H9 (cell line): ENCODE data around the gene HIBCH. TPM values are rescaled to one million over a fixed set of nuclear protein-coding genes. Genes with fewer than 3 reads are reported as not detected.

Experiments used
- DNase-seq: peaks from one replicate; pipeline ENCODE4 v3.0.0-alpha.2; 2017
- H2AFZ ChIP-seq: one replicate; pipeline ENCODE4 v1.6.1; 2013; ENCODE audit warnings: mild to moderate bottlenecking, low read length, control low read depth, moderate library complexity
- H2AK5ac ChIP-seq: 2 replicates; pipeline ENCODE4 v1.6.1; 2013; ENCODE audit warnings: low read length, control low read depth, mixed read lengths; ENCODE audit not compliant: insufficient read length
- H2BK120ac ChIP-seq: one replicate; pipeline ENCODE4 v1.6.1; 2013; ENCODE audit warnings: low read depth, mild to moderate bottlenecking, low read length, control low read depth, inconsistent platforms; ENCODE audit not compliant: poor library complexity, severe bottlenecking
- H2BK12ac ChIP-seq: 2 replicates; pipeline ENCODE4 v1.6.1; 2013; ENCODE audit warnings: low read length, control low read depth, mixed read lengths, low read depth; ENCODE audit not compliant: insufficient read length
- H2BK15ac ChIP-seq: 2 replicates; pipeline ENCODE4 v1.6.1; 2013; ENCODE audit warnings: low read depth, low read length, control low read depth
- H2BK20ac ChIP-seq: one replicate; pipeline ENCODE4 v1.6.1; 2013; ENCODE audit warnings: low read depth, mild to moderate bottlenecking, low read length, control low read depth, inconsistent platforms; ENCODE audit not compliant: poor library complexity, severe bottlenecking
- H2BK5ac ChIP-seq: 2 replicates; pipeline ENCODE4 v1.6.1; 2013; ENCODE audit warnings: low read length, control low read depth, mixed read lengths; ENCODE audit not compliant: insufficient read length
- H3K14ac ChIP-seq: 2 replicates; pipeline ENCODE4 v1.6.1; 2013; ENCODE audit warnings: low read length, control low read depth; ENCODE audit not compliant: insufficient read depth
- H3K18ac ChIP-seq: 2 replicates; pipeline ENCODE4 v1.6.1; 2013; ENCODE audit warnings: low read depth, mild to moderate bottlenecking, mixed read lengths, low read length, control low read depth; ENCODE audit not compliant: insufficient read length
- H3K23ac ChIP-seq: 2 replicates; pipeline ENCODE4 v1.6.1; 2013; ENCODE audit warnings: low read length, control low read depth, mixed read lengths, low read depth; ENCODE audit not compliant: insufficient read length
- H3K23me2 ChIP-seq: 2 replicates; pipeline ENCODE4 v1.6.1; 2013; ENCODE audit warnings: low read depth, mild to moderate bottlenecking, mixed read lengths, low read length, control low read depth; ENCODE audit not compliant: insufficient read length, poor library complexity, severe bottlenecking
- H3K27ac ChIP-seq: 2 replicates; pipeline ENCODE4 v1.5.1; 2013; ENCODE audit warnings: low read length, control low read depth, mixed read lengths, low read depth; ENCODE audit not compliant: insufficient read length
- H3K27me3 ChIP-seq: 2 replicates; pipeline ENCODE4 v1.6.1; 2013; ENCODE audit warnings: low read length, control low read depth, inconsistent platforms; ENCODE audit not compliant: insufficient read depth
- H3K4ac ChIP-seq: 2 replicates; pipeline ENCODE4 v1.6.1; 2013; ENCODE audit warnings: low read depth, mild to moderate bottlenecking, control low read depth, inconsistent platforms, low read length, moderate library complexity
- H3K4me1 ChIP-seq: 2 replicates; pipeline ENCODE4 v1.6.1; 2013; ENCODE audit warnings: low read length, control low read depth, inconsistent platforms; ENCODE audit not compliant: insufficient read depth
- H3K4me2 ChIP-seq: 2 replicates; pipeline ENCODE4 v1.6.1; 2013; ENCODE audit warnings: low read length, control low read depth, mixed read lengths; ENCODE audit not compliant: insufficient read length, insufficient read depth
- H3K56ac ChIP-seq: 2 replicates; pipeline ENCODE4 v1.6.1; 2013; ENCODE audit warnings: low read depth, mild to moderate bottlenecking, mixed read lengths, low read length, control low read depth; ENCODE audit not compliant: insufficient read length
- H3K79me1 ChIP-seq: 2 replicates; pipeline ENCODE4 v1.6.1; 2013; ENCODE audit warnings: low read depth, mild to moderate bottlenecking, moderate library complexity, low read length, control low read depth, inconsistent platforms; ENCODE audit not compliant: insufficient read depth, poor library complexity, severe bottlenecking
- H3K79me2 ChIP-seq: 2 replicates; pipeline ENCODE4 v1.6.1; 2013; ENCODE audit warnings: low read length, control low read depth, inconsistent platforms; ENCODE audit not compliant: insufficient read depth
- H3K9ac ChIP-seq: 2 replicates; pipeline ENCODE4 v1.6.1; 2013; ENCODE audit warnings: low read length, control low read depth, mixed read lengths; ENCODE audit not compliant: insufficient read length; ENCODE audit errors: extremely low read depth
- H3K9me3 ChIP-seq: one replicate; pipeline ENCODE4 v1.6.1; 2013; ENCODE audit warnings: low read depth, low read length, inconsistent platforms; ENCODE audit not compliant: control insufficient read depth
- H3T11ph ChIP-seq: one replicate; pipeline ENCODE4 v1.6.1; 2013; ENCODE audit warnings: mild to moderate bottlenecking, low read length, control low read depth, inconsistent platforms
- H4K20me1 ChIP-seq: one replicate; pipeline ENCODE4 v1.6.1; 2013; ENCODE audit not compliant: control insufficient read depth, insufficient read length, insufficient read depth
- H4K5ac ChIP-seq: 2 replicates; pipeline ENCODE4 v1.6.1; 2013; ENCODE audit warnings: low read depth, mild to moderate bottlenecking, mixed read lengths, low read length, control low read depth; ENCODE audit not compliant: insufficient read length
- H4K8ac ChIP-seq: replicated peaks from 2 replicates; pipeline ENCODE4 v1.6.1; 2013; ENCODE audit warnings: low read length, control low read depth, mixed read lengths, low read depth; ENCODE audit not compliant: insufficient read length
- H4K91ac ChIP-seq: 2 replicates; pipeline ENCODE4 v1.6.1; 2013; ENCODE audit warnings: low read depth, mild to moderate bottlenecking, moderate library complexity, mixed read lengths, low read length, control low read depth; ENCODE audit not compliant: insufficient read length
- H3K27ac Mint-ChIP-seq, 3 experiments: 2 replicates in 2 of 3; 3 replicates in 1 of 3; pipeline ENCODE4 v1.8.0; 2020 to 2021; ENCODE audit warnings: mixed read lengths in 3 of 3, mild to moderate bottlenecking in 1 of 3, moderate library complexity in 1 of 3
- H3K27me3 Mint-ChIP-seq: 2 replicates; pipeline ENCODE4 v1.8.0; 2021; ENCODE audit warnings: low read depth, mild to moderate bottlenecking, moderate library complexity, mixed read lengths
- H3K36me3 Mint-ChIP-seq, 3 experiments: 2 replicates in 2 of 3; 3 replicates in 1 of 3; pipeline ENCODE4 v1.8.0; 2020 to 2021; ENCODE audit warnings: low read depth in 3 of 3, mixed read lengths in 3 of 3; ENCODE audit not compliant: insufficient read depth in 1 of 3
- H3K4me1 Mint-ChIP-seq, 2 experiments: 2 replicates each; pipeline ENCODE4 v1.8.0; 2020; ENCODE audit warnings: mixed read lengths in 2 of 2
- H3K4me3 Mint-ChIP-seq, 2 experiments: 2 replicates in 1 of 2; 3 replicates in 1 of 2; pipeline ENCODE4 v1.8.0; 2020 to 2021; ENCODE audit warnings: mild to moderate bottlenecking in 2 of 2, mixed read lengths in 2 of 2, moderate library complexity in 1 of 2
- H3K9me3 Mint-ChIP-seq, 2 experiments: 2 replicates in 1 of 2; 3 replicates in 1 of 2; pipeline ENCODE4 v1.8.0; 2020; ENCODE audit warnings: mild to moderate bottlenecking in 2 of 2, mixed read lengths in 2 of 2, moderate library complexity in 1 of 2
- WGBS: extraction: QIAGEN DNeasy Blood & Tissue Kit; methylation state at CpG from one replicate; pipeline ENCODE4 v1.1.7; 2013; ENCODE audit warnings: missing lambda C conversion rate, low lambda C conversion rate, mixed read lengths; ENCODE audit not compliant: insufficient read length; ENCODE audit errors: extremely low coverage; 5-methylcytosine and 5-hydroxymethylcytosine counted together
- total RNA-seq: library from RNA; stranded (reverse); gene quantifications from 2 replicates; pipeline ENCODE4 v1.2.1, GENCODE V29; 2021
- TF ChIP-seq, protein P1 (sequence below): fragments of 200-600 bp; sonication (generic); conservative IDR thresholded peaks from 3 replicates; pipeline ENCODE4 v1.8.0; 2021; ENCODE audit warnings: antibody characterized with exemption, mild to moderate bottlenecking

HIBCH gene
- total RNA-seq, 1 experiment from 2014 or later, result 28.0 TPM

- Histone ChIP-seq H3K79me2 (no peaks in the 10 kb centered on the region), H2AFZ (no peak overlapping the region), H3K56ac (no peak overlapping the region), H2AK5ac (no peak overlapping the region), H3K23ac (no peak overlapping the region), H3K27me3 (no peaks in the 10 kb centered on the region), H3K79me1 (no peaks in the 10 kb centered on the region), H3K4me1 (peaks cover 6% of the 10 kb centered on the region; the same call in 1 of the 2 replicates), H2BK20ac (no peak overlapping the region), H3K4me2 (no peak overlapping the region), H3K23me2 (no peaks in the 10 kb centered on the region), H3T11ph (no peak overlapping the region), H2BK5ac (no peak overlapping the region), H3K9me3 (no peaks in the 10 kb centered on the region), H3K9ac (no peak overlapping the region), H3K4ac (no peak overlapping the region), H4K8ac (no peak overlapping the region), H2BK120ac (no peak overlapping the region), H2BK12ac (peak overlapping the region; percentile 50), H3K14ac (no peak overlapping the region), H3K18ac (no peak overlapping the region), H2BK15ac (no peak overlapping the region), H4K20me1 (no peaks in the 10 kb centered on the region), H4K91ac (no peak overlapping the region), H4K5ac (no peak overlapping the region), H3K27ac (no peak overlapping the region)
- TF ChIP-seq, protein P1, sequence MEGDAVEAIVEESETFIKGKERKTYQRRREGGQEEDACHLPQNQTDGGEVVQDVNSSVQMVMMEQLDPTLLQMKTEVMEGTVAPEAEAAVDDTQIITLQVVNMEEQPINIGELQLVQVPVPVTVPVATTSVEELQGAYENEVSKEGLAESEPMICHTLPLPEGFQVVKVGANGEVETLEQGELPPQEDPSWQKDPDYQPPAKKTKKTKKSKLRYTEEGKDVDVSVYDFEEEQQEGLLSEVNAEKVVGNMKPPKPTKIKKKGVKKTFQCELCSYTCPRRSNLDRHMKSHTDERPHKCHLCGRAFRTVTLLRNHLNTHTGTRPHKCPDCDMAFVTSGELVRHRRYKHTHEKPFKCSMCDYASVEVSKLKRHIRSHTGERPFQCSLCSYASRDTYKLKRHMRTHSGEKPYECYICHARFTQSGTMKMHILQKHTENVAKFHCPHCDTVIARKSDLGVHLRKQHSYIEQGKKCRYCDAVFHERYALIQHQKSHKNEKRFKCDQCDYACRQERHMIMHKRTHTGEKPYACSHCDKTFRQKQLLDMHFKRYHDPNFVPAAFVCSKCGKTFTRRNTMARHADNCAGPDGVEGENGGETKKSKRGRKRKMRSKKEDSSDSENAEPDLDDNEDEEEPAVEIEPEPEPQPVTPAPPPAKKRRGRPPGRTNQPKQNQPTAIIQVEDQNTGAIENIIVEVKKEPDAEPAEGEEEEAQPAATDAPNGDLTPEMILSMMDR, result no peak
- Mint-ChIP-seq H3K4me3 (no peak overlapping the region), H3K9me3 (peaks cover 0 to under 1% of the 10 kb centered on the region in 2 experiments; a peak in 1 of 5 replicates), H3K27ac (peak overlapping the region in 1 of 3 experiments; percentile 39; a peak in 1 of 7 replicates), H3K27me3 (no peaks in the 10 kb centered on the region), H3K36me3 (peaks cover 5 to 10% (median 7%) of the 10 kb centered on the region in 3 experiments; a peak in 5 of 7 replicates), H3K4me1 (peaks cover 34 to 37% of the 10 kb centered on the region in 2 experiments)
- DNase-seq, result no peak
- WGBS, result no CpG with 5 or more reads among the region's 7 CpGs
These were observed 102.0 kb downstream of the HIBCH start for GRCh38 chr2:190217616-190218015.
